Activated effector memory CD4-positive, alpha-beta T cell treated with Interleukin-2 at 50 U/mL for 16 hours (primary cell): ENCODE data around the gene RGS19.
A peak's percentile ranks its signal among the peaks of the same experiment; 100 is the strongest.

Source experiments
- DNase-seq: peaks from one replicate; pipeline ENCODE4 v3.0.0-alpha.2; 2020

Gene RGS19

DNA sequence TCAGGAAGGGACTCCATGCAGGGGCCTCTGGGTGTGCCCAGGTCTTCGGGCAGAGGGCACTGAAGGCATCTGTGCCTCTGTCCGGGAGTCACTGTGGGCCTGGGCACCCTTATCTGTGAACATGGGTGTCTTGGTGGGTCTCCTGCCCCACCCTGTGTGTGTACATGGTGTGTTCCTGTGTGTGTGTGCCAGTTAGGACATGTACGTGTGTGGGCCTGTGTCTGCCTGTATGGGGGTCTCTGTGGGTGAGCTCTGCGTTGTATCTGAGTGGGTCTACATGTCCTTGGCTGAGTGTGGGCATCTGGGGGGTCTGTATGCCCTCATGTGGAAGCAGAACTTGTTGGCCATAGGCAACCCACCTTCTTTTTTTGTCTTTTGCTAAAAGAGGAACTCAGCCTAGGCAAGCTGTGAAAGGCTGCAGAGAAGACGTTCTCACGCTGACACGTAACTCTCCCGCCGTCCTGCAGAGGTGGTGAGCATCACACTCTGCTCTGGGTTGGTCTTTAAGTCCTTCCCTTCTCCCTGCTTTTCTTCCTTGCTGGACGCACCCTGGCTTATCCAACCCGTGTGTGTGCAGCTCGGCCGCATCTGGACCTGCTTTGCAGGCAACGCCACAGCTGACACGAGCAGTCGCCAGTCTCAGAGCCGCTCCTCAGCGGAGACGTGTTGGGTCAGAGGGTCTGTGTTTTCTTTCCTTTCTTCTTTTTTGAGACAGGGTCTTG is 28.6 kb upstream of the RGS19 start:
- no peak for DNase-seq

DNA sequence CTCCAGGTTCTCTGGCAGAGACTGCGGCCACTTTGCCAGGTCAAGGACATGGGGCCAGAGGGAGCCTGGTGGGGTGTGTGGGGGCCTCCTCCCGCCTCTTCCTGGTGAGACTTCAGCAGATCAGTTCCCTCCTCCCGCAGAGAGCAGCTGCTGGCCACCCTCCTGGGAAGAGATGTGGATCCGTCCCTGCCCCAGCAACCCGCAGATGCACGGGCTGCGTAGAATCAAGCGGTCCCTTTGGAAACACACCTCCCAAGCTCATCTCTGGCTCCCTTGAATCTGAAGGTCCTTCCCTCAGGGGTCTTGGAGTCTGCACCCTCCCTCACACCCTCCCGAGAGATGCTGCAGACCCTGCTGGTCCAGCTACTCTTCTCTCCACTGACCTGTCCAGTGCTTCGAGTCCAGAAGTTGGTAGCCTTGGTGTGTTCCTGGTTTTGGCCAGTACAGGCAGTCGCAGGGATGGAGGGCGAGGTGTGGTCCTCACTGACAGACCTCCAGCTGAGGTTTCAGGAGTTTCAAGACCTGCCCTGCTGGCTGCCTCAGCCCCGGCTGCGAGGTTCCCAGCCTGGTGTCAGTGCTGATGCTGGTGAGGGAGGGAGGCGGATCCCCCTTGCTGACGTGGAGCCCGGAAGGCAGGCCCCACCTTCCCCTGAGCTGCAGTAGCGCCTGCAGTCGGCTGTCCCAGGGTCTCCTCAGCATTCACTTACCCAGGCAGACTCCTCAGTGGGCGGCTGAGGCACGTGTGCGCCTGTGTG is 27.8 kb upstream of the RGS19 start, which contains the start of gene NPBWR2:
TSS of gene NPBWR2 (minus strand) at position 585 of the 755 bp plus-strand sequence. CDS start 734 bp downstream, outside the sequence.
- no peak for DNase-seq

DNA sequence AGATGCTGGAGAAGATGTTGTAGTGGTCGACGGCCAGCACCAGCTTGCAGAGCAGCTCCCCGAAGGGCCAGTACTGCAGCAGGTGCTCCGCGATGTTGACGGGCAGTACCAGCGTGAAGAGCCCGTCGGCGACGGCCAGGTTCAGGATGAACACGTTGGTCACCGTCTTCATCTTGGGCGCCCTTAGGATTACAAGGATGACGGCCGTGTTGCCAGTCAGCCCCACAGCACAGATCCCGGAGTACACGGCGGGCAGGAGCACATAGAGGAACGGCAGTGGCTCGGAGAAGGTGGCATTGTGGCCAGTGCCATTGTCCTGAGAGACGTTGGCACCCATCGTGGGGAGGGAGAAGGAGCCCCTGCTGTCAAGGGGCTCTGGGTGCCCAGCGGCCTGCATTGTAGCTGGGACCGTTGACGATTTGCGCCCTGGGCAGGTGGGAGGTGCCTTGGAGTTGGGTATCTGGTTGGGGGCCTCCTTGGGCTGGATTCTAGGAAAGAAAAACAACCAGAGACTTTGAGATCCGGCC is 27.2 kb upstream of the RGS19 start:
- no peak for DNase-seq

DNA sequence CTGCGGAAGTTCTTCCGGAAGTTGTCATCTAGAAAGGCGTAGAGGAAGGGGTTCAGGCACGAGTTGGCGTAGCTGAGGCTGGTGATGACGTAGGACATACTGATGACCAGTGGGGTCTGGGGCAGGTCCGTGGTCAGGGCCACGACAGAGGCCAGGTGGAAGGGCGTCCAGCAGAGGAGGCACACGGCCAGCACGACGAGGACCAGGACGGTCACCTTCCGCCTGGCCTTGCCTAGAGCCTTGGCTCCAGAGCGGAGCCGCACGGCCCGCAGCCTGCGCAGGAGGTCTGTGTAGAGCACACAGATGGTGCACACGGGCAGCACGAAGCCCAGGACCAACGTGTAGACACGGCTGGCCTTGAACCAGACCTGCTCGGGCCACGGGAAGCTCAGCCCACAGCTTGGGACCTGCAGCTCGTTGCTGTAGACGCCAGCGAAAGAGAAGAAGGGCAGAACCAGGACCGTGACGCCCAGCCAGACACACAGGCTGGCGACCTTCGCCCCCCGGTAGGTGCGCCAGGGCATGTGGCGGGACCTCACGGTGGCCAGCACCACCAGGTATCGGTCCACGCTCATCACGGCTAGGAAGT is 26.6 kb upstream of the RGS19 start:
- no peak for DNase-seq

DNA sequence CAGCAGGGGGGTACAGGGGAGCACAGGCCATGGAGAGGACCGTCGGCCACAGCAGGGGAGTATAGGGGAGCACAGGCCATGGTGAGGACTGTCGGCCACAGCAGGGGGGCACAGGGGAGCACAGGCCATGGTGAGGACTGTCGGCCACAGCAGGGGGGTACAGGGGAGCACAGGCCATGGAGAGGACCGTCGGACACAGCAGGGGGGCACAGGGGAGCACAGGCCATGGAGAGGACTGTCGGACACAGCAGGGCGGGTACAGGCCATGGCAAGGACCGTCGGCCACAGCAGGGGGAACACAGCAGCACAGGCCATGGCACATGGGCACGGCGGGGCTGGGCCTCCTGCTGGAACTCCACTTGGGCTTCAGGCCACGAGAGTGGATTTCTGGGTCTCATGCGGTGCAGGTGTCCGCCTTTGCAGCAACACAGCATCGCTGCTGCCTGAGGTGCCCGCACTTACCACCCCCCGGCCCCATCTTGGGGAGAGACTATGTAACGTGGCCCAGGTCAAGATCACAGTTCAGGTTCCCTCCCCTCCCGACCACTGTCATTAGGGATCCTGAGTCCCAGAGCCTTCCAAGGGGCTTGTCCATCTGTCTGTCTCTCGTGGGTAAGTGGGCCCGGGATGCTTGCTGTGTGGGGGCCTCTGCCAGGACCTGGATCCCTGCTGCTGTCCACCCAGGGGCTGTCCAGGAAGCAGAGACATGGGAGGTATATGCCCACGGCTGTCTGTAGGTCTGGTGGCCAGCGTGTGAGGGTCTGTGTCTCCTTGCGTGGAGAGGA is 25.5 kb upstream of the RGS19 start:
- DNase-seq: no peak

DNA sequence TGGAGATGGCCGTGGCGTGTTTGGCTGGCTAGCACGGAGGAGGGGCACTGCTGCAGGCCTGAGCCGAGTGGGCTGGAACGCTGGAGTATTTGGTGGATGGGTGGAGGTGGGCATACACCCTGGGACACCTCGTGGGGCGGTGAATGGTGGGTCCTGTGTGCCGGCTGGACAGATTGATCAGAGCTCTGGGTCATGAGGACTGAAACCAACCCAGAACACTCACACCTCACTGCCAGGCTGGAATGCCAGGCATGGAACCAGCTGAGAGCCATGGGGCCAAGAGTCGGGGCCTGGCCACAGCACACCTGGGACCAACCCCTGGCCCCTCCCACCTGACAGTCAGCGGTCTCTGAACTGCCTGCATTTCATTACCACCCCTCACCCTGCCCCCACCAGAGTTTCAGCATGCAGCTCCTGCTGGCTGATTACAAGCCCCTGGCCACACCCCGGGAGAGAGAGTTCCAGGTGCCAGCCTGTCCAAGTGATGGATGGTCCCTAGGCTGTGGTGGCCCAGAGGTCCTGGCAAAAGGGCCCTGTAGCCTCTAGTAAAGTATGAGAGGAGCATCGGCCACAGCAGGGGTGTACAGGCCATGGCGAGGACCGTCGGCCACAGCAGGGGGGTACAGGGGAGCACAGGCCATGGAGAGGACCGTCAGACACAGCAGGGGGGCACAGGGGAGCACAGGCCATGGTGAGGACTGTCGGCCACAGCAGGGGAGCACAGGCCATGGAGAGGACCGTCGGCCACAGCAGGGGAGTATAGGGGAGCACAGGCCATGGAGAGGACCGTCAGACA is 24.8 kb upstream of the RGS19 start:
- no peak for DNase-seq

DNA sequence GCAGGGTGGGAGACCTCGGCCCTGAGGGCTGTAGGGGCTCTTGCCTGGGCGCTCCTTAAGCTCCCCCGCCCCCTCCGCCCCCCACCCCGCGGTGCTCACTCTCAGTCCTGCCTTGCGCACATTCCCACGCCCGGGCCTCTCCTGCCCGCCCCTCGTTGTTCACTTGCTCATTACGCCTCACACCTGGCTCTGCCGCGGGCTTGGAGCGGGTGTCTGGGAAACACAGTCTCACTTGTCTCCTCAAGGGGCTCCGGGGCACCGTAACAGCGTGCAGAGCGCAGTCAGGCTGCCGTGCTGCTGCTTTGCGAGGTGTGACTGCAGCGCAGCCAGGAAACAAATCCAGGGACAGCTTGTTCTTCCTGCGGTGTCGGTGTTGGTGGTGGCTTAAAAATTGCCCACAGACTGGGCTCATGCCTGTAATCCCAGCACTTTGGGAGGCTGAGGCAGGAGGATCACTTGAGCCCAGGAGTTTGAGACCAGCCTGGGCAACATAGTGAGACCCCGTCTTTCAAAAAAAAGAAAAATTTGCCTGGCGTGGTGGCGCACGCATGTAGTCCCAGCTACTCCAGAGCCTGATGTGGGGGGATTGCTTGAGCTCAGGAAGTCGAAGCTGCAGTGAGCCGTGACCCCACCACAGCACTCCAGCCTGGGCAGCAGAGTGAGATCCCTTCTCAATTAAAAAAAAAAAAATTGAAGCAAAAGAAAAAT is 23.5 kb upstream of the RGS19 start:
- no peak for DNase-seq

DNA sequence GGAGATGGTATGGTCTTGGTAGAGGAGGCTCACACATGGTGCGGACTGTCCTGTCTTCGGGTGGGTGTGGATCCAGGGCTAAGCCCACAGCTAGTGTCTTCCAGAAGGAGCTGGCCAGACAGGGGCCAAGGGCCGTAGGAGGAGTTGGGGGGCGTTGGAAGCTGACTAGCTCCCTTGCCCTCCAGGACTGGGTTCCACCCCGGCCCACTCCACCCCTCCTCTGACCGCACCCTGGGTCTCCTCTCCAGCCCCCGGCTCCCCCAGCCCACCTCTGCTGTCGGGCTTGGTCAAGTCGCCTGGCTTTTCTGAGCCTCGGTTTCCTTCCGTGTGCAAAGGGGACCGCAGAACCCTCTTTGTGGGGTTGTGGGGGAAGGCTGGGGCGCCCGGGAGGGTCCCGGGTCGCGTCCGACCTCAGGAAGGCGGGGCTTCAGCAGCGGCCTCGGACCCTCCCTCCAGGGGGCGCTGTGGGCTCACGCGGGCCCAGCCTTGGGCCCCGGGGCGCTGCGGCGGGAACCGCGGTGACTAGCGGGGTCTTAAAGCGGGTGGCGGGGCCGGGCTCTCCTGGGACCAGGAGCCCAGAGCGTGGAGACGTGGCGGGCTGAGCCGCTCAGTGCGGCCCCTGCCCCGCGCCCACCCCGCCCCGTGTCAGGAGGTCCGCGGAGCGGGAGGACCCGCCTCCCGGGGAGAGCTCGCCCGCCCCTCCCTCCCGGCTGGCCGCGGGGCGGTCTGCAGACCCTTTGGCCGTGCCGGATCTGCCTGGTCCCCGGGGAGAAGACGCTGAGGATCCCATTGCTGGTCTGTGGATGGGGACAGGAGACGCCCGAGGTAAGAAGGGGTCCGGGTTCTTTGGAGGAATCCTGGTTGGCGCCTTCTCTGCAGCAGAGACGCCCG is 22.7 kb upstream of the RGS19 start:
- DNase-seq: peak; percentile 43

DNA sequence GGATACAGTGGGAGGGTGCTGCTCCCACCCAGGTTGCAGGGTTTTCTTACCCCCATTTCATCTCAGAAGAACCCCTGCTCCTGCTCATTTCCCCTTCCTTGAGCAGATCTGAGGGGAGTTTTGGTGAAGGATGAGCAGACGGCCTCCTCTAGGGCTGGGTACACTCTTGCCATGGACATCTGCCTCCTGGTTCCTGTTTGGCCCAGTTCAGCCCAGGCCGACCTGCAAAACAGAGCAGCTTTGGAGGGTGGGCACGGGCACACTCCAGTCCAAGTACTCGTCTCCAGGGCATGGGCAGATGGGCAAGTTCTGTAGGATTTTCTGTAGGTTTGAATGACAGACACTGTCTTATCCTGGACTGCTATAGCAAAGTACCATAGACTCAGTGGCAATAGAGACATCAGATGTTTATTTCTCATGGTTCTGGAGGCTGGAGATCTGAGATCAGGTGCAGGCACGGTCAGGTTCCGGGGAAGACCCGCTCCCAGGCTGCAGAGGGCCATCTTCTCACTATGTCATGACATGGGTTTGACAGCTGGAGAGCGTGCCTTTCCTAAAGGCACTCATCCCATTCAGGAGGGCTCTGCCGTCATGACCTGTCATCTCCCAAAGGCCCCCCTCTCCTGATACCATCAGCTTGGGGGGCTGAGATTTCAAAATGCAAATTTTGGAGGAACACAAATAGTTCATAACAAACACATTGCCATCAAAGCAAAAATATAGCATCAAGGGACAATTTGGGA is 21.8 kb upstream of the RGS19 start:
- DNase-seq: no peak

DNA sequence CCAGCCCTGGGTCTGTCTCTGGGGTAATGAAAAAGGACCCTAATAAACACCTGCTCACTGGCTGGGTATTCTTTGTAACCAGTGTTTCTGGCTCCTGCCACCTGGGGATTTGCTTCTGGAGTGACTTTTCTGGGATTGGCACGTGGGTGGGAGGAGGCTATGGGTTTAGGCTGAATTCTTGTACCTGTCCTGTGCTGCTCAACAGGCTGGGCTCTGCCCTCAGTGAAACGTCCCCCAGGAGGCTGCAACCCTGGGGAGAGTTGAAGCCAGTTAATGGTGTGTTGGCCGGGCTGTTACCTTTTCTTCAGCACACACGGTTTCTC is 21.2 kb upstream of the RGS19 start:
- no peak for DNase-seq

DNA sequence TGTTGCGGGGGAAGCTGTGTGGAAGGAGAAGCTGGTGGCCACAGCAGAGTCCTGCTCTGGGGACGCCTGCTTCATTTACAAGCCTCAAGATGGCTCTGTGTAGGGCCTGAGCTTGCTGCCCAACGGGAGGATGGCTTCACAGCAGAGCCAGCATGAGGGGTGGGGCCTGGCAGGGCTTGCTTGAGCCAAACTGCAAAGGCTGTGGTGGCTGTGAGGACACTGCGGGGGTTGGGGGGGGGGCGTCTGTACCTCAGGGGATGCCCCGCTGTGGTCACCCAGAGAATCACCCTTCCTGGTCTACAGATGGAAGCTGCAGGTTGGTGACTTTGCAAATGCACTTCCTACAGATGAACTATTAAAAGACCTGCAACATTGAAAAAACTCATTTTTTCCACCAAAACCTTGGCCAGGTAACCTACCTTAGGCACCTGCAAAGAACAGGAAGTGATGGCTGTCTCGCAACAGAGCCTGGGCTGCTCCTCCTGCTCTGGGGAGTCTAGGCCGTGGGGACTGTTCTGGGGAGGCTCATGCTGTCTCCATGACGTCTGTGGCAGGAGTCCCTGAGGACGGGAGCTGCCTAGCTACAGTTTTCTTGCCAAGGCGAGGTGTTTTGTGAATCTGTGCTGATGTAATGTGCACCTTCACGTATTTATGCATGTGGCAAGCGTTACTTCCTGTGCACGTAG is 20.7 kb upstream of the RGS19 start:
- no peak for DNase-seq

DNA sequence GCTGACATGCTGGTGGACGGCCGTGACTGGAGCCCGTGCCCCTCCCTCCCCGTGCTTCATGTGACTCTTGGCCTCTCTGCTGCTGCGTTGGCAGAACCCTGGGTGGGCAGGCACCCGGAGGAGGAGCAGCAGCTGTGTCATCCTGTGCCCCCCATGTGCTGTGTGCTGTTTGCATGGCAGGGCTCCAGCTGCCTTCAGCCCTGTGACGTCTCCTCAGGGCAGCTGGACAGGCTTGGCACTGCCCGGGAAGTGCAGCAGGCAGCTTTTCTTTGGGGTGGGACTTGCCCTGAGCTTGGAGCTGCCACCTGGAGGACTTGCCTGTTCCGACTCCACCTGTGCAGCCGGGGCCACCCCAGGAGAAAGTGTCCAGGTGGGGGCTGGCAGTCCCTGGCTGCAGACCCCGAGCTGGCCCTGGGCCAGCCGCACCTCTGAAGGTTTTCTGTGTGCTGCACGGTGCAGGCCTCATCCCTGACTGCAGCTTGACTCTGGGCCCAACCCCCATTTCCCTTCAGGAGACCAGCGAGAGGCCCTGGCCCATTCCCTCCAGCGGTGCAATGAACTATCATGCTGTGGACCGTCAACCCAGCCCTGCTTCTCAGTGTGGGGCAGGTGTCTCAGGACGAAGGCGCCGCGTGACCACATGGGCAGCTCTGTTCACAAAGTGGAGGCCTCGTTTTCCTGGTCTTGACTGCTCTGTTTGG is 19.9 kb upstream of the RGS19 start:
- no peak for DNase-seq

DNA sequence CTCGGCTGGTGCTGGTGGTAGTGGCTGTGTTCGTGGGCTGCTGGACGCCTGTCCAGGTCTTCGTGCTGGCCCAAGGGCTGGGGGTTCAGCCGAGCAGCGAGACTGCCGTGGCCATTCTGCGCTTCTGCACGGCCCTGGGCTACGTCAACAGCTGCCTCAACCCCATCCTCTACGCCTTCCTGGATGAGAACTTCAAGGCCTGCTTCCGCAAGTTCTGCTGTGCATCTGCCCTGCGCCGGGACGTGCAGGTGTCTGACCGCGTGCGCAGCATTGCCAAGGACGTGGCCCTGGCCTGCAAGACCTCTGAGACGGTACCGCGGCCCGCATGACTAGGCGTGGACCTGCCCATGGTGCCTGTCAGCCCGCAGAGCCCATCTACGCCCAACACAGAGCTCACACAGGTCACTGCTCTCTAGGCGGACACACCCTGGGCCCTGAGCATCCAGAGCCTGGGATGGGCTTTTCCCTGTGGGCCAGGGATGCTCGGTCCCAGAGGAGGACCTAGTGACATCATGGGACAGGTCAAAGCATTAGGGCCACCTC is 19.2 kb upstream of the RGS19 start:
- no peak for DNase-seq

DNA sequence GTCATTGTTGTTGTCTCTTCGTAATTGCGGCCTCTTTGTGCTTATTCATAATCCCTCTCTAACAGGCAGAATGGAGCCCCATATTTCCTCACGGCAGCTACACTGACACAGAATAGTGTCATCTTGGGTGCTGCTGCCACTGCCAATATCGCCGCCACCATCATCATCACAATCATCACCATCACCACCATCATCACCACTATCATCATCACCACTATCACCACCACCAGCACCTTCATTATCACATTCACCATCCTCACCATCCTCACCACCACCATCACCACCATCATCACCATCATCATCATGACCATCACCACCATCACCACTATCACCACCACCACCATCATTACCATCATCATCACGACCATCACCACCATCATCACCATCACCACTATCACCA is 17.2 kb upstream of the RGS19 start:
- DNase-seq: no peak

DNA sequence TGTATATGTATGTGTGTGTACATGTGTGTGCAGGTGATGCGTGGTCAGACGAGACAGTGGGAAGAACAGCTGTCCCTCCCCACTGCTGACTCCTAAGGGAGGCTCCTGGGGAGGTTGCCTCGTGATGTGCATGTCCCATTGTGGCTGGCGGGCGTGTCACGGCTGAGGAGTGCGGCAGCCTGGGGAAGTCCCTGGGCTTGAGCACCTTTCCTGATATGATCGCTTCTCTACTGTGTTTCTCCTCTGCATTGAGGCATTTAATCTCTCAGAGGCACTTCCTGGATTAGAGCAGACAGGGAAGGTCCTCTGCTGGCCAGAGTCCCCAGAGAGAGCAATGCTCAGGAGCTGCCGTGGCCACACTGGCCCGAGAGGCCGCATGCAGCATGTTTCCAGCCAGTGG is 16.6 kb upstream of the RGS19 start:
- no peak for DNase-seq

DNA sequence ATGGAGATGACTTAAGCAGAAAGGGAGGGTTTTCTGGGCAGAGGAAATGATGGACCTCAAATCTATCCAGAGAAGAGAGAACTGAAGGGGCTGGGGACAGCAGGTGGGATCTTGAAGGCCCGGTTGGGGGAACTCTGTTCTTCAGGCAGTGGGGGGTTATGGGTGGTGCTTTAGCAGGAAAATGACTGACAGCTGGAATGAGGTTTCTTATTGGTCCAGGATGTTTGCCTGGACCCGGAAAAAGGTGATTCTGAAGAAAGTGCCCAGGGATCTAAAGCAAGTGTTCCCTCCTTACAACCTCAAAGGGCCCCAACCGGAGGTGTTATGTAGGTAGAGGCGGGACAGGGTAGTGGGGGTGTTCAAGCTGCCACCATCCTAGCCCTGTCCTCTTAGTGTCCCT is 16.1 kb upstream of the RGS19 start:
- DNase-seq: no peak

DNA sequence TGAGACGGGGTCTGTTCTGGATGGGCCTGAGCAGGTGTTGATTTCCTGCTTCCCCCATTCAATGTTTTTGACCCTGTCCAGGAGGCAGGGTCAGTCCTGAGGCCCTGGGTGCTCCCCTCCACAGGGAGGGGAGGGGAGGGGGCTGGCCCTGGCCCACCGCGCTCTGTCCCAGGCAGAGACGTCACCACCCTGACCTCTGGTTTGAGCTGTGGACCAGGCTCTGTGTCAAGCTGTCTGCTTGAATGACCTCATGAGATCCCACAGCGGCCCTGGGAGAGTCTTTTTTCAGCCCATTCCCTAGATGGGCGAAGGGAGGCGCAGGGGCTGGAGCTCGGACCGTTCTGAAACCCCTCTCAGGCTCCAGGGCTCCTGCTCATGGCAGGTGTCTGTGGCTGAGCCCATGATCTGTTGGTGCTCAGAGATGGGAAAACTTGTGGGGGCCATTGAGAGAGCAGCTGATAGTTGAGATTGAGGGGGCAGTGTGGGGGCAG is 13.7 kb upstream of the RGS19 start:
- no peak for DNase-seq
